C4-2B (cell line): ENCODE measurements around the gene COL4A2.

Source experiments
- ZFX ChIP-seq: fragments of 450-650 bp; IDR thresholded peaks from 2 replicates; pipeline ENCODE4 v1.6.1; 2017
- TF ChIP-seq, protein P1 (sequence below): fragments of 450-650 bp; conservative IDR thresholded peaks from 2 replicates; pipeline ENCODE4 v1.5.1; 2017; ENCODE audit warnings: mild to moderate bottlenecking

DNA sequence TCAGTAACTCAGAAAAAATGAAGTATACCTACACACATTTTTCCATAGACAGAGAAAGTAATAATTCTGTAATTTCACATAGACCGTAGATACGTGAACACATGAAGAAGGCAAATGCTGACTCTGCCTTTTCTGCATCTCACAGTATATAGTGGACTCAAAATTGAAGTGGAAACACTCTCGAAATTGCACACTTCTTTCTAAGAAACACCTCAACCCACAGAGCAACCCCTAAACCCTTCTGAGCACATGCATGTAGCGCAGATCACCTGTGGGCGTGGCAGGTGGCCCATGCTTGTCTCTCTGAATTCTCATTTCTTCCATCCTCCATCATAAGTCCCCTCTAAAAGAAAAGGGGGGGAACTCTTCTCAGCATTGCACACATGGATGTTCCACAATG, 34.9 kb upstream of the COL4A2 start:
- TF ChIP-seq, protein P1, sequence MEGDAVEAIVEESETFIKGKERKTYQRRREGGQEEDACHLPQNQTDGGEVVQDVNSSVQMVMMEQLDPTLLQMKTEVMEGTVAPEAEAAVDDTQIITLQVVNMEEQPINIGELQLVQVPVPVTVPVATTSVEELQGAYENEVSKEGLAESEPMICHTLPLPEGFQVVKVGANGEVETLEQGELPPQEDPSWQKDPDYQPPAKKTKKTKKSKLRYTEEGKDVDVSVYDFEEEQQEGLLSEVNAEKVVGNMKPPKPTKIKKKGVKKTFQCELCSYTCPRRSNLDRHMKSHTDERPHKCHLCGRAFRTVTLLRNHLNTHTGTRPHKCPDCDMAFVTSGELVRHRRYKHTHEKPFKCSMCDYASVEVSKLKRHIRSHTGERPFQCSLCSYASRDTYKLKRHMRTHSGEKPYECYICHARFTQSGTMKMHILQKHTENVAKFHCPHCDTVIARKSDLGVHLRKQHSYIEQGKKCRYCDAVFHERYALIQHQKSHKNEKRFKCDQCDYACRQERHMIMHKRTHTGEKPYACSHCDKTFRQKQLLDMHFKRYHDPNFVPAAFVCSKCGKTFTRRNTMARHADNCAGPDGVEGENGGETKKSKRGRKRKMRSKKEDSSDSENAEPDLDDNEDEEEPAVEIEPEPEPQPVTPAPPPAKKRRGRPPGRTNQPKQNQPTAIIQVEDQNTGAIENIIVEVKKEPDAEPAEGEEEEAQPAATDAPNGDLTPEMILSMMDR, result no peak
- TF ChIP-seq ZFX, result no peak
